Fibroblast of villous mesenchyme (primary cell): ENCODE measurements around the gene GPR3. TPM values are rescaled to one million over a fixed set of nuclear protein-coding genes. Genes with fewer than 3 reads are reported as not detected.

Experiments
- DNase-seq: peaks from one replicate; pipeline ENCODE4 v3.0.0-alpha.2; 2010; ENCODE audit warnings: low read depth
- H3K4me3 ChIP-seq: 2 replicates; pipeline ENCODE4 v1.5.1; 2011; ENCODE audit warnings: low read depth, mild to moderate bottlenecking, low read length
- total RNA-seq: library from RNA; depleted of rRNA; stranded (reverse); fragments of >200 nt; gene quantifications from 2 replicates; pipeline ENCODE4 v1.2.3, GENCODE V29; 2012
- TF ChIP-seq, protein P1 (sequence below): IDR thresholded peaks from 2 replicates; pipeline ENCODE4 v1.5.1; 2012; ENCODE audit warnings: low read depth, mild to moderate bottlenecking, low read length; ENCODE audit not compliant: insufficient read depth

GPR3 gene
- total RNA-seq, 1 donor: 0.86 TPM

DNA sequence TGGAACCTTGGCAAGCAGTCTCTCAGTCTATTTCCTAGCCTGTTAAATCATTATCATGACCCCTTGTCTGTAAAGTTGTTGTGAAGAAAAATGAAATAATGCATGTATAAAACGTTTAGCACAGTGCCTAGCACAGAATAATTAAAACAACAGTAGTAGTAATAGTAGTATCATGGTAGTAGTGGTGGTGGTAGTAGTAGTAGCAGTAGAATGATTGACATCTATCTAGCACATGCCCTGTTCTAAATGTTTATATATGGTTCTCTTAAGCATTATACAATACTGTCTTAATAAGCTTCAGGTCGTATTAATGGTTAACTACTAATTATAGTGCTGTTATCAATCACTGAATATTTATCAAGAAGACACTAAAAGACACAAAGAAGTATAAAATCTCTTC is 46.7 kb downstream of the GPR3 start:
- TF ChIP-seq, protein P1, sequence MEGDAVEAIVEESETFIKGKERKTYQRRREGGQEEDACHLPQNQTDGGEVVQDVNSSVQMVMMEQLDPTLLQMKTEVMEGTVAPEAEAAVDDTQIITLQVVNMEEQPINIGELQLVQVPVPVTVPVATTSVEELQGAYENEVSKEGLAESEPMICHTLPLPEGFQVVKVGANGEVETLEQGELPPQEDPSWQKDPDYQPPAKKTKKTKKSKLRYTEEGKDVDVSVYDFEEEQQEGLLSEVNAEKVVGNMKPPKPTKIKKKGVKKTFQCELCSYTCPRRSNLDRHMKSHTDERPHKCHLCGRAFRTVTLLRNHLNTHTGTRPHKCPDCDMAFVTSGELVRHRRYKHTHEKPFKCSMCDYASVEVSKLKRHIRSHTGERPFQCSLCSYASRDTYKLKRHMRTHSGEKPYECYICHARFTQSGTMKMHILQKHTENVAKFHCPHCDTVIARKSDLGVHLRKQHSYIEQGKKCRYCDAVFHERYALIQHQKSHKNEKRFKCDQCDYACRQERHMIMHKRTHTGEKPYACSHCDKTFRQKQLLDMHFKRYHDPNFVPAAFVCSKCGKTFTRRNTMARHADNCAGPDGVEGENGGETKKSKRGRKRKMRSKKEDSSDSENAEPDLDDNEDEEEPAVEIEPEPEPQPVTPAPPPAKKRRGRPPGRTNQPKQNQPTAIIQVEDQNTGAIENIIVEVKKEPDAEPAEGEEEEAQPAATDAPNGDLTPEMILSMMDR: no peak
- H3K4me3 ChIP-seq: no peak overlapping the region
- no peak for DNase-seq

DNA sequence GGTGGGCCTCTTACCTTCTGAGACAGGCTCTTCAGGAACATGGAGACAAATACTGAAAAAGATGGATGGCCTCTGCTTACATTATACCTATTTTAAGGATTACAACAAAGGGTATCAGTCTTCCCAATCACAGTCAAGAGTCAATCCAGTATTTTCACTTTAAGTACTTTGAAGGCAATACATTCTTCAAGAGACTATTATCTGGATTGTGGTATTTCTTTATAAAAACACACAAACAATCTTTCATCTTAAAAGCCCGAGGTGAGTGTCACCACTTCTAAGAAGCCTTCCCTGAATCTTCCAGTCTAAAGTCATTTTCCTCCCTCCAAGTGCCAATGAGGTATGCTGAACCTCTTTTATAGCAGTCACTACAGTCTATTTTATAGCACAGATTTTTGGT is 52.2 kb downstream of the GPR3 start:
- DNase-seq: no peak
- H3K4me3 ChIP-seq: no peak overlapping the region
- TF ChIP-seq, protein P1: no peak

Other genes starting within 250 kb of the GPR3 start
- gene SLC9A1, start 237.5 kb upstream of the GPR3 start, total RNA-seq: 6.0 and 7.4 TPM in 2 replicates
- gene WDTC1, start 158.0 kb upstream of the GPR3 start, total RNA-seq: 20.0 and 21.2 TPM in 2 replicates
- gene TMEM222, start 70.5 kb upstream of the GPR3 start, total RNA-seq: 17.3 and 23.5 TPM in 2 replicates
- gene SYTL1, start 50.6 kb upstream of the GPR3 start, total RNA-seq: under 0.01 and 0.32 TPM in 2 replicates
- gene MAP3K6, start 25.7 kb upstream of the GPR3 start, total RNA-seq: 24.2 and 25.9 TPM in 2 replicates
- not detected in 2 replicates for gene FCN3, start 17.8 kb upstream of the GPR3 start, total RNA-seq
- gene CD164L2, start 9.3 kb upstream of the GPR3 start, total RNA-seq: not detected in 2 replicates
- gene WASF2, start 97.5 kb downstream of the GPR3 start, total RNA-seq: 16.0 and 18.7 TPM in 2 replicates
- 17.1 and 22.5 TPM in 2 replicates for gene AHDC1, start 211.5 kb downstream of the GPR3 start, total RNA-seq
- gene FGR, start 242.6 kb downstream of the GPR3 start, total RNA-seq: not detected in 2 replicates